ENCODE data around the gene LARP4B. TPM values are rescaled to one million over a fixed set of nuclear protein-coding genes. Genes with fewer than 3 reads are reported as not detected.

Gene LARP4B
- total RNA-seq, 4 donors from 2014 or later: 37.2 to 103 (median 54.7) TPM

DNA sequence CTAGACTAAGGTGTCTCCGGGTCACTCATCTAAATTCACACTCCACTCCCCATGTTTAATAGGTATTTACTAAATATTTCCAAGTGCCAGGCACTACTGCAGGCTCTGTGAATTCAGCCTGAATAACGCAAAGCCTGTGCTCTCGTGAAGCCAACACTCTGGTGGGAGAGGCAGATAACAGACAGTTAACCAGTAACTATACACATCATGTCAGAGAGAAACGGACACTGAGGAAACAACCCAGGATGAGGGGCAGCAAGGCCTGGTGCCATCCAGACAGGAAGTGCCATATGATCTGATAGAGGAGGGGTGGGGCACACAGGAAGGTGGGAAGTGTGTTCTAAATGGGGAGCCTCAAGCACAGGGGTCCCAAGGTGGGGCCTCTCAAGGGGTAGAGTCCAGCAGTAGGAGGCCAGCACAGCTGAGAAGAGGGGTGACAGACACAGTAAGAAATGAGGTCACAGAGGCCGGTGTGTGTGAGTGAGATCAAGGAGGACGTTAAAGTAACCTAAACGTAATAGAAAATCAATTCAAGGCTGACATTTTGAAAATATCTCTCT lies 85.3 kb downstream of the LARP4B start:
- no peak for TF ChIP-seq CTCF (IDR thresholded peaks at IDR 0.05)
- DNase-seq (ENCODE audit: low spot score) (no peak), ATAC-seq (ENCODE audit: low FRiP score) (no peak)

- DNase-seq (ENCODE audit: low spot score) (no peak), ATAC-seq (ENCODE audit: low FRiP score) (no peak)
- TF ChIP-seq CTCF (IDR thresholded peaks at IDR 0.05): no peak
Measured at GRCh38 chr10:845526-845925, 86.0 kb downstream of the LARP4B start.

DNA sequence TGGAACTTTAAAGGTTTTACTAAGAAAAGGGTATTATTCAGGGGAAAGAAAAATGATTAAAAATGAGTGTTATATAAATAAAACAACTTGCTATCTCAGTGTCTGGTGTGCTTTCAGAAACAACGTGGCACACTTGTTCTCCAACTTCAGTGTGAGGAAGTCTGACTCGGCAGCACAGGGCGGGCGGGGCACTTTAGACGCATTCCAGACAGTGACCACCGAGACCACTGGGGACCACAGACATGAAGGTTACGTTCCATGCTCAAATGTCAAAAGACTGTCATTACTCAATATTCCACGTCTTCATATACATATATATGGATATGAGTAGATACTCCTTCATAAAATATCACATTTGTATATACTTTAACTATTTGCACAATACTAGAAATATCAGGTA lies 87.0 kb downstream of the LARP4B start:
- DNase-seq (ENCODE audit: low spot score) (no peak), ATAC-seq (ENCODE audit: low FRiP score) (no peak)

GRCh38 chr10:843703-844102 lies 87.8 kb downstream of the LARP4B start:
- ATAC-seq (ENCODE audit: low FRiP score) (no peak), DNase-seq (ENCODE audit: low spot score) (no peak)
- no peak for TF ChIP-seq CTCF (IDR thresholded peaks at IDR 0.05)

More for the DNA sequence above, 87.0 kb downstream of the LARP4B start:
- TF ChIP-seq CTCF (IDR thresholded peaks at IDR 0.05): no peak

DNA sequence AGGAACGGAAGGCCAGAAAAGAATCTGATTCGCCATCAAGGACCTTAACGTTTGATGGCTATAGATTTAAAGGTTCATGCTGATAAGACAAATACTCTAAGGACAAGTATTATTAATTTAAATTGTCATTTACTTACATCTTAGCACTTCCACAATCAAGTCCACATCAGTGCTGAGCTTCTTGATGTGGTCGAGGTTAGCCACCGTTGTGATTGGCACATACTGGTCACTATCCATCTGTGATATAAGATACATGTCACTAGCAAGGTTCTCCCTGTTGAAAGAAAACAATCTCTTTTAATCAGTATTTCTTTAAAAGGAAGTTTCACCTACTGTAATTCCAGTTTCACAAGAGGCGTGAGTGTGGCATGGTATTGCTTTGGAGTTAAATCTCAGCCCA lies 88.7 kb downstream of the LARP4B start:
- no peak for DNase-seq (ENCODE audit: low spot score)
- no peak for ATAC-seq (ENCODE audit: low FRiP score)
- no peak for TF ChIP-seq CTCF (IDR thresholded peaks at IDR 0.05)

- ATAC-seq (ENCODE audit: low FRiP score) (no peak), DNase-seq (ENCODE audit: low spot score) (no peak)
- no peak for TF ChIP-seq CTCF (IDR thresholded peaks at IDR 0.05)
Measured at GRCh38 chr10:841535-841934, 90.0 kb downstream of the LARP4B start.

DNA sequence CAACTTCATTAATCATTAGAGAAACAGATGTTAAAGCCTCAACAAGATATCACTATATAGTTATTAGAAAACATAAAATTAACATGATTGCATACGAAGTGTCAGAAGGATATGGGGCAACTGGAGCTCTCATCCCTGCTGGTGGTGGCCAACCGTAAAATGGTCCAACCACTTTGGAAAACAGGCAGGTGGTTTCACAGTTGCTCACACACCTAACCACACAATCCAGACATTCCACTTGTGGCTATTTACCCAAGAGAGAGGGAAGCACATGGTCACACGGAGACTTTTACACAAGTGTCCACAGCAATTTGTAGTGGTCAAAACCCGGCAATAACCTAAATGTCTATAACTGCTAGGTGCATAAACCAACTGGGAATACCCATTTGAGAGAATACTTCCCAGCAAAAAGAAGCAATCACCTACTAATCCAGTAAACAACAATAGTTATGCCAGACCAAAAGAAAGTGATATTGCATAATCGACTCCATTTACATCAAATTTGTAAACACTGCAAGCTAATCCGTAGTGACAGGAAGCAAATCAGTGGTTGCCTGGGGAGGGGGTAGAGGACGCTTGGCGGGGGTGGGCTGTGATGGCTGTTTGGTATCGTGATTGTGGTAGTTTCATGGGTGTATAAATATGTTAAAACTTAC lies 91.8 kb downstream of the LARP4B start:
- DNase-seq (ENCODE audit: low spot score) (no peak), ATAC-seq (ENCODE audit: low FRiP score) (no peak)
- no peak for TF ChIP-seq CTCF (IDR thresholded peaks at IDR 0.05)
